GM23338 (cell line): ENCODE measurements around the gene TTC39A. TPM values are rescaled to one million over a fixed set of nuclear protein-coding genes. Genes with fewer than 3 reads are reported as not detected.

Experiments
- ATAC-seq: fragments of 200-7000 bp; cut with Tn5 transposase; 3 replicates; pipeline ENCODE4 v1.9.1; 2020
- DNase-seq: peaks from one replicate; pipeline ENCODE4 v3.0.0-alpha.2; 2015; ENCODE audit warnings: low spot score
- H2AFZ ChIP-seq: fragments of 200-600 bp; sonication (generic); 2 replicates; pipeline ENCODE4 v1.8.0; 2016; ENCODE audit warnings: antibody characterized with exemption, mild to moderate bottlenecking, moderate library complexity
- H3F3A ChIP-seq: fragments of 200-600 bp; sonication (generic); replicated peaks from 2 replicates; pipeline ENCODE4 v1.8.0; 2017; ENCODE audit warnings: antibody characterized with exemption, mixed run types, low read depth
- H3K27ac ChIP-seq: fragments of 200-600 bp; sonication (generic); 2 replicates; pipeline ENCODE4 v1.6.1; 2016; ENCODE audit warnings: low read depth
- H3K27me3 ChIP-seq: fragments of 200-600 bp; sonication (generic); 2 replicates; pipeline ENCODE4 v1.8.0; 2016; ENCODE audit warnings: mild to moderate bottlenecking, mixed run types, moderate library complexity; ENCODE audit not compliant: insufficient read depth
- H3K36me3 ChIP-seq: fragments of 200-600 bp; sonication (generic); 2 replicates; pipeline ENCODE4 v1.8.0; 2016; ENCODE audit warnings: mild to moderate bottlenecking; ENCODE audit not compliant: insufficient read depth
- H3K4me1 ChIP-seq: fragments of 200-600 bp; sonication (generic); 2 replicates; pipeline ENCODE4 v1.8.0; 2016; ENCODE audit warnings: mild to moderate bottlenecking, moderate library complexity; ENCODE audit not compliant: insufficient read depth
- H3K4me2 ChIP-seq: fragments of 200-600 bp; sonication (generic); 2 replicates; pipeline ENCODE4 v1.7.1; 2017; ENCODE audit warnings: mixed run types
- H3K4me3 ChIP-seq: fragments of 200-600 bp; sonication (generic); 2 replicates; pipeline ENCODE4 v1.6.1; 2016; ENCODE audit warnings: mixed run types
- H3K79me2 ChIP-seq: fragments of 200-600 bp; sonication (generic); replicated peaks from 2 replicates; pipeline ENCODE4 v1.8.0; 2017; ENCODE audit warnings: mild to moderate bottlenecking; ENCODE audit not compliant: insufficient read depth
- H3K9me2 ChIP-seq: fragments of 200-600 bp; sonication (generic); 2 replicates; pipeline ENCODE4 v1.8.0; 2017; ENCODE audit not compliant: insufficient read depth
- H4K20me1 ChIP-seq: fragments of 200-600 bp; sonication (generic); replicated peaks from 2 replicates; pipeline ENCODE4 v1.8.0; 2017; ENCODE audit warnings: mild to moderate bottlenecking; ENCODE audit not compliant: insufficient read depth
- H3K27ac Mint-ChIP-seq: 2 replicates; pipeline ENCODE4 v1.8.0; 2020; ENCODE audit warnings: inconsistent platforms, mild to moderate bottlenecking, moderate library complexity, mixed read lengths
- H3K27me3 Mint-ChIP-seq: 3 replicates; pipeline ENCODE4 v1.8.0; 2022; ENCODE audit warnings: low read depth, mild to moderate bottlenecking, moderate library complexity, mixed read lengths, inconsistent platforms; ENCODE audit not compliant: insufficient read depth, poor library complexity
- H3K36me3 Mint-ChIP-seq: 3 replicates; pipeline ENCODE4 v1.8.0; 2021; ENCODE audit warnings: low read depth, mild to moderate bottlenecking, inconsistent platforms, moderate library complexity, mixed read lengths
- H3K4me1 Mint-ChIP-seq: 3 replicates; pipeline ENCODE4 v1.8.0; 2020; ENCODE audit warnings: mild to moderate bottlenecking, inconsistent platforms, mixed read lengths
- H3K4me3 Mint-ChIP-seq: 3 replicates; pipeline ENCODE4 v1.8.0; 2021; ENCODE audit warnings: moderate library complexity, mild to moderate bottlenecking, inconsistent platforms, mixed read lengths
- H3K9me3 Mint-ChIP-seq: 3 replicates; pipeline ENCODE4 v1.8.0; 2020; ENCODE audit warnings: moderate library complexity, mild to moderate bottlenecking, inconsistent platforms, mixed read lengths
- CREB1 ChIP-seq: fragments of 250-450 bp; sonication (Bioruptor Pico); IDR thresholded peaks from 2 replicates; pipeline ENCODE4 v1.5.0; 2020; ENCODE audit warnings: low read depth, mild to moderate bottlenecking, moderate library complexity
- EZH2 ChIP-seq: fragments of 200-600 bp; sonication (generic); IDR thresholded peaks from one replicate; pipeline ENCODE4 v1.8.0; 2017; ENCODE audit warnings: antibody characterized with exemption, mild to moderate bottlenecking, low read depth; ENCODE audit not compliant: unreplicated experiment
- EZH2phosphoT487 ChIP-seq: fragments of 200-600 bp; sonication (generic); IDR thresholded peaks from one replicate; pipeline ENCODE4 v1.8.1; 2018; ENCODE audit warnings: antibody characterized with exemption; ENCODE audit not compliant: unreplicated experiment
- JUNB ChIP-seq: IDR thresholded peaks from one replicate; pipeline ENCODE4 v1.6.1; 2016; ENCODE audit warnings: antibody characterized with exemption; ENCODE audit not compliant: unreplicated experiment
- NANOG ChIP-seq: IDR thresholded peaks from 2 replicates; pipeline ENCODE4 v1.6.1; 2016; ENCODE audit warnings: antibody characterized with exemption, borderline replicate concordance
- POLR2AphosphoS5 ChIP-seq: IDR thresholded peaks from 2 replicates; pipeline ENCODE4 v1.6.1; 2016; ENCODE audit warnings: antibody characterized with exemption, low read depth
- STAT1 ChIP-seq: IDR thresholded peaks from one replicate; pipeline ENCODE4 v1.6.1; 2016; ENCODE audit warnings: antibody characterized with exemption; ENCODE audit not compliant: unreplicated experiment
- ZNF114 ChIP-seq: fragments of 250-450 bp; sonication (Bioruptor Pico); IDR thresholded peaks from 2 replicates; pipeline ENCODE4 v1.5.0; 2020; ENCODE audit warnings: mild to moderate bottlenecking, moderate library complexity
- ZNF331 ChIP-seq: fragments of 250-450 bp; sonication (Bioruptor Pico); IDR thresholded peaks from 2 replicates; pipeline ENCODE4 v1.5.0; 2020; ENCODE audit warnings: low read depth, mild to moderate bottlenecking, moderate library complexity
- polyA plus RNA-seq: library from polyadenylated mRNA; unstranded; fragments of >200 nt; fragmentation: Nextera tagmentation; extraction: Ambion mirVana; gene quantifications from 2 replicates; pipeline ENCODE4 v1.2.1, GENCODE V29; 2016
- total RNA-seq: library from RNA; depleted of rRNA; stranded (reverse); fragments of >200 nt; shearing (Covaris generic); gene quantifications from 2 replicates; pipeline ENCODE4 v1.2.3, GENCODE V29; 2014
- TF ChIP-seq, protein P1 (sequence below), 2 experiments: fragments of 200-600 bp in 1 of 2; sonication (generic) in 1 of 2; conservative IDR thresholded peaks; 2 replicates each; pipeline versions ENCODE4 v1.5.1 to v1.6.1; 2016 to 2017; ENCODE audit warnings: antibody characterized with exemption in 2 of 2, low read depth in 2 of 2, mild to moderate bottlenecking in 2 of 2, moderate library complexity in 1 of 2
- TF ChIP-seq, protein P2 (sequence below): IDR thresholded peaks from 2 replicates; pipeline ENCODE4 v1.6.1; 2016; ENCODE audit warnings: antibody characterized with exemption

The TTC39A gene
- total and polyA plus RNA-seq, 2 experiments from 2014 or later = 2.3 to 7.1 TPM

DNA sequence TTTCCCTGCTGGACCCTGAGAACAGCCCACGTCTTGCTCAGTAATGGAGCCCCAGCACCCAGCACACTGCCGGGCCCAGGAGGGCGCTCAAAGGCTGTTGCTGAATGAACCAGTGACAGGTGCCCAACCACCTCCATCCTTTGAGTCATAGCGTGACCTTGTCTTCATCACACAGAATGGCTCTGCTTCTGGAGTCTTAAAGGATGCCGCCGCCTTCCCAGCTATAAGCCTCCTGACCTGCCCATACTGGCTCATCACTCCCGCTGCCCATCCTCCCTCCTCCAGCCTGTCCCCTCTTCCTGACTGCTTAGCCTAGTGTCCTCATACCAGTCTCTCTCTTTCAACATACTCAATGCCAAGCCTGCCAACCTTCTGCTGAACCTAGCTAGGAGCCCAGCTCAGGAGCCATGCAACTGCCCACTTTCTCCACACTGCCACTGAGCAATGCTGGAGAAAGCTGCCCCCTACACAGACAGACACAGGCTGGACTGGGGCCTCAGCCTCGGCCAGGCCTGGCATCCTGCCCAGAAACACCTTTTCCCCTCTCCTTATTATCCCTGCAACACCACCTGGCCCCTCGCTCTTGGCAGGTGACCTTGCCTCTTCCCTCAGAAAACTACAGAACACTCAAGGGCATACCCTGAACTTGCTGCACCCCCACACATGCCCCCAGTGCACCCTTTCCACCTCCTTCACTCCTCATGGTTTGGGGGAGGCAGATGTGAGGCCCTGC lies 14.1 kb downstream of the TTC39A start:
- Histone ChIP-seq H2AFZ (no peak overlapping the region), H3K4me1 (no peaks in the 10 kb centered on the region), H3K4me3 (no peak overlapping the region), H3F3A (no peaks in the 10 kb centered on the region), H3K27me3 (no peaks in the 10 kb centered on the region), H3K27ac (no peak overlapping the region), H4K20me1 (no peaks in the 10 kb centered on the region), H3K79me2 (no peaks in the 10 kb centered on the region), H3K4me2 (no peak overlapping the region), H3K36me3 (no peaks in the 10 kb centered on the region), H3K9me2 (no peaks in the 10 kb centered on the region)
- H3K27ac Mint-ChIP-seq = peak overlapping the region; percentile 41
- TF ChIP-seq, protein P1, sequence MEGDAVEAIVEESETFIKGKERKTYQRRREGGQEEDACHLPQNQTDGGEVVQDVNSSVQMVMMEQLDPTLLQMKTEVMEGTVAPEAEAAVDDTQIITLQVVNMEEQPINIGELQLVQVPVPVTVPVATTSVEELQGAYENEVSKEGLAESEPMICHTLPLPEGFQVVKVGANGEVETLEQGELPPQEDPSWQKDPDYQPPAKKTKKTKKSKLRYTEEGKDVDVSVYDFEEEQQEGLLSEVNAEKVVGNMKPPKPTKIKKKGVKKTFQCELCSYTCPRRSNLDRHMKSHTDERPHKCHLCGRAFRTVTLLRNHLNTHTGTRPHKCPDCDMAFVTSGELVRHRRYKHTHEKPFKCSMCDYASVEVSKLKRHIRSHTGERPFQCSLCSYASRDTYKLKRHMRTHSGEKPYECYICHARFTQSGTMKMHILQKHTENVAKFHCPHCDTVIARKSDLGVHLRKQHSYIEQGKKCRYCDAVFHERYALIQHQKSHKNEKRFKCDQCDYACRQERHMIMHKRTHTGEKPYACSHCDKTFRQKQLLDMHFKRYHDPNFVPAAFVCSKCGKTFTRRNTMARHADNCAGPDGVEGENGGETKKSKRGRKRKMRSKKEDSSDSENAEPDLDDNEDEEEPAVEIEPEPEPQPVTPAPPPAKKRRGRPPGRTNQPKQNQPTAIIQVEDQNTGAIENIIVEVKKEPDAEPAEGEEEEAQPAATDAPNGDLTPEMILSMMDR (conservative IDR thresholded peaks at IDR 0.05; ENCODE audit: low read depth in 2 of 2) = peak in 1 of 2 experiments; percentile 22; a peak in 2 of 4 replicates
- TF ChIP-seq ZNF114 (CRISPR knock-in tag) (no peak), STAT1 (no peak), JUNB (no peak), POLR2AphosphoS5 (no peak)
- DNase-seq = no peak
- no peaks in the 10 kb centered on the region for H3K36me3 Mint-ChIP-seq
- peaks cover 22% of the 10 kb centered on the region for H3K4me1 Mint-ChIP-seq
- H3K4me3 Mint-ChIP-seq = no peak overlapping the region
- peaks cover 13% of the 10 kb centered on the region for H3K27me3 Mint-ChIP-seq
- no peak for ATAC-seq
- no peaks in the 10 kb centered on the region; the same call in 2 of the 3 replicates for H3K9me3 Mint-ChIP-seq

DNA sequence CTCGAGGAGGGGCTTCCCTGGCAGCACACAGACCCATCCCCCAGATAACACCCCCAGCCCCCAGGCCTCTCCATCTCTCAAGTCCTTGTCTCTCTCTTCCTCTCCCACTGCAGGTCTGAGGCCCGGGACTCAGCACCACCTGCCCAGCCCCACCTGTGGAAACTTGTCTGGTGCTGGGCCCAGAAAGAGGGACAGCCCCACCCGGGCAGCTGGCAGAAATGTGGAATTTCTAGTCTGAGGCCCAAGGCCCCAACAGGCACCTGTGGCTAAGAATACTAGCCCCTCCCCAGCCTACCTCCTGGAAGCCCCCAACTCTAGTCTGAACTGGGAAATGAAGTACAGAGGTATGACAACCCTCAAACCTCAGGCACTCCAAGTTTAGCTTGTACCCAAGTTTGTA lies 15.4 kb downstream of the TTC39A start:
- Mint-ChIP-seq H3K9me3 (no peaks in the 10 kb centered on the region; the same call in 2 of the 3 replicates), H3K36me3 (no peaks in the 10 kb centered on the region), H3K27ac (0 out of 2 replicates have a peak overlapping the region, but pooled peaks have one; percentile 63), H3K4me1 (peaks cover 22% of the 10 kb centered on the region), H3K4me3 (no peak overlapping the region), H3K27me3 (peaks cover 16% of the 10 kb centered on the region)
- no peaks in the 10 kb centered on the region for H3K9me2 ChIP-seq
- DNase-seq (no peak), ATAC-seq (no peak)
- no peaks in the 10 kb centered on the region for H3K79me2 ChIP-seq
- no peaks in the 10 kb centered on the region for H3K4me1 ChIP-seq
- no peak overlapping the region for H3K4me2 ChIP-seq
- no peak overlapping the region for H2AFZ ChIP-seq
- H3K27ac ChIP-seq = no peak overlapping the region
- H4K20me1 ChIP-seq = no peaks in the 10 kb centered on the region
- no peaks in the 10 kb centered on the region for H3K36me3 ChIP-seq
- no peak overlapping the region for H3K4me3 ChIP-seq
- no peaks in the 10 kb centered on the region for H3K27me3 ChIP-seq
- no peaks in the 10 kb centered on the region for H3F3A ChIP-seq
- TF ChIP-seq, protein P2, sequence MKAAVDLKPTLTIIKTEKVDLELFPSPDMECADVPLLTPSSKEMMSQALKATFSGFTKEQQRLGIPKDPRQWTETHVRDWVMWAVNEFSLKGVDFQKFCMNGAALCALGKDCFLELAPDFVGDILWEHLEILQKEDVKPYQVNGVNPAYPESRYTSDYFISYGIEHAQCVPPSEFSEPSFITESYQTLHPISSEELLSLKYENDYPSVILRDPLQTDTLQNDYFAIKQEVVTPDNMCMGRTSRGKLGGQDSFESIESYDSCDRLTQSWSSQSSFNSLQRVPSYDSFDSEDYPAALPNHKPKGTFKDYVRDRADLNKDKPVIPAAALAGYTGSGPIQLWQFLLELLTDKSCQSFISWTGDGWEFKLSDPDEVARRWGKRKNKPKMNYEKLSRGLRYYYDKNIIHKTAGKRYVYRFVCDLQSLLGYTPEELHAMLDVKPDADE = no peak
- TF ChIP-seq STAT1 (no peak), EZH2phosphoT487 (no peak), NANOG (no peak), EZH2 (no peak), ZNF331 (CRISPR knock-in tag) (no peak), CREB1 (CRISPR knock-in tag) (no peak), POLR2AphosphoS5 (no peak), ZNF114 (CRISPR knock-in tag) (no peak)
- TF ChIP-seq, protein P1 (conservative IDR thresholded peaks at IDR 0.05; ENCODE audit: low read depth in 2 of 2) = no peak
